ENCODE data around the gene PGC. TPM values are rescaled to one million over a fixed set of nuclear protein-coding genes. Genes with fewer than 3 reads are reported as not detected.

The PGC gene
- total RNA-seq, 4 donors from 2014 or later, result 1.5 TPM; not detected in 3

DNA sequence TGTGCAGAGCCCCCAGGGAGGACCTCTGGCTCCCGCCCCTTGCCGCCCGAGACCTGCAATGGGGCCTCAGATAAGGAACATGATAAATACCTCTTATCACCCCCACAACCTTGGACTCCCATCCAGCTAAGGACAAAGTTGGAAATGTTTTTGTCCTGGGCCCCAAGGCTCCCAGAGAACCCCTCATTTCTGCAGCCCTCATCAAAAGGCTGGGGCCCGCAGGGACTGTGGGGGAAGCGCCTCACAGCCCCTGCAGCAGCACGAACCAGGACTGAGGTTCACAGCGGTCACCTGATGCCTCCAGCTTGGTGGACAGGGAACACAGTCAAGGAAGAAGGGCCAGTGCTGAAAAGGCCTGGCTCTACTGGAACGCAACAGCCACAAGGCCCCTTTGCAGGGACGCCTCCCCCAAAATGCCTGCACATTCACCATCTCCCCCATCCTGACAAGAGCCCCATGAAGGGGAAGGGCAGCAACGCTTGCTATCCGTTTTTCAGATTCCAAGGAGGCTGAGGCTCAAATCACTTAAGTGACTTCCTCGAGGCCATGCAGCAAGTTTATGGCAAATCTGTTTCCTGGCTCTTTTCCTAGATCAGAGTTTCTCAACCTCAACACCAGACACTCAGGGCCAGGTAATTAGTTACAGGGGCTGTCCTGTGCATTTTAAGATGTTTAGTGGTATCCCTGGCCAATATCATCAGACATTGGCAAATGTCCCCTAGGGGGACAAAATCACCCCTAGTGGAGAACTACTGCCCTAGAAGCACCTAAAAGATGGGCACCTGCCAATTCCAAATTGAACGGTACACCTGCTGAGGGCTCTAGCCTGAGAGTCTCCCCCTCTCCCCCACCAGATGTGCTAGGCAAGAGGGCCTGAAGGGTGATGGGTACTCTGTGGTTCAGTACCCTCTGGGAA is 22.4 kb downstream of the PGC start:
- Histone ChIP-seq H3K4me1 (peaks cover 32 to 58% (median 46%) of the 10 kb centered on the region in 4 donors), H3K27ac (peak overlapping the region in 3 of 4 donors; percentile 11 to 61 (median 58)), H3K4me3 (no peak overlapping the region), H3K9me3 (no peaks in the 10 kb centered on the region), H3K36me3 (no peaks in the 10 kb centered on the region), H3K27me3 (no peaks in the 10 kb centered on the region)
- DNase-seq, result no peak
- intact Hi-C loops (cut with DNase I; ENCODE audit: low total_unique reads) (no loop called here), in situ Hi-C loops (cut with MboI; ENCODE audit: low pct_ligation_motif_present in 1 of 4, low pct_unique_long_range_greater_than_20kb in 1 of 4, low sequenced_read_pairs in 3 of 4) (no loop called here)
- 76% methylated on average over 13 of the region's 13 CpGs; no CpG with 5 or more reads in 1 of the 2 donors for WGBS, 2 donors (ENCODE audit: low coverage in 1 of 2)
- TF ChIP-seq EP300 (IDR thresholded peaks at IDR 0.05; ENCODE audit: low read depth) (no peak), POLR2AphosphoS5 (IDR thresholded peaks at IDR 0.05) (no peak), POLR2A (IDR thresholded peaks at IDR 0.05) (no peak)
- TF ChIP-seq, protein P1, sequence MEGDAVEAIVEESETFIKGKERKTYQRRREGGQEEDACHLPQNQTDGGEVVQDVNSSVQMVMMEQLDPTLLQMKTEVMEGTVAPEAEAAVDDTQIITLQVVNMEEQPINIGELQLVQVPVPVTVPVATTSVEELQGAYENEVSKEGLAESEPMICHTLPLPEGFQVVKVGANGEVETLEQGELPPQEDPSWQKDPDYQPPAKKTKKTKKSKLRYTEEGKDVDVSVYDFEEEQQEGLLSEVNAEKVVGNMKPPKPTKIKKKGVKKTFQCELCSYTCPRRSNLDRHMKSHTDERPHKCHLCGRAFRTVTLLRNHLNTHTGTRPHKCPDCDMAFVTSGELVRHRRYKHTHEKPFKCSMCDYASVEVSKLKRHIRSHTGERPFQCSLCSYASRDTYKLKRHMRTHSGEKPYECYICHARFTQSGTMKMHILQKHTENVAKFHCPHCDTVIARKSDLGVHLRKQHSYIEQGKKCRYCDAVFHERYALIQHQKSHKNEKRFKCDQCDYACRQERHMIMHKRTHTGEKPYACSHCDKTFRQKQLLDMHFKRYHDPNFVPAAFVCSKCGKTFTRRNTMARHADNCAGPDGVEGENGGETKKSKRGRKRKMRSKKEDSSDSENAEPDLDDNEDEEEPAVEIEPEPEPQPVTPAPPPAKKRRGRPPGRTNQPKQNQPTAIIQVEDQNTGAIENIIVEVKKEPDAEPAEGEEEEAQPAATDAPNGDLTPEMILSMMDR (IDR thresholded peaks at IDR 0.05), result no peak

GRCh38 chr6:41724228-41724580 is 23.0 kb downstream of the PGC start:
- Histone ChIP-seq H3K27ac (peak overlapping the region in 3 of 4 donors; percentile 11 to 61 (median 58)), H3K4me1 (peaks cover 30 to 58% (median 43%) of the 10 kb centered on the region in 4 donors), H3K9me3 (no peaks in the 10 kb centered on the region), H3K36me3 (no peaks in the 10 kb centered on the region), H3K27me3 (no peaks in the 10 kb centered on the region), H3K4me3 (no peak overlapping the region)
- TF ChIP-seq POLR2AphosphoS5 (IDR thresholded peaks at IDR 0.05) (no peak), POLR2A (IDR thresholded peaks at IDR 0.05) (no peak), EP300 (IDR thresholded peaks at IDR 0.05; ENCODE audit: low read depth) (no peak)
- TF ChIP-seq, protein P1 (IDR thresholded peaks at IDR 0.05), result no peak
- intact Hi-C loops (cut with DNase I; ENCODE audit: low total_unique reads) (no loop called here), in situ Hi-C loops (cut with MboI; ENCODE audit: low pct_ligation_motif_present in 1 of 4, low pct_unique_long_range_greater_than_20kb in 1 of 4, low sequenced_read_pairs in 3 of 4) (no loop called here)
- 67 to 80% methylated on average over 3 to 7 of the region's 7 CpGs for WGBS, 2 donors (ENCODE audit: low coverage in 1 of 2)
- DNase-seq, result peak; percentile 14

GRCh38 chr6:41723530-41724227 is 23.5 kb downstream of the PGC start:
- WGBS, 2 donors (ENCODE audit: low coverage in 1 of 2), result 72% methylated on average over 21 of the region's 21 CpGs; no CpG with 5 or more reads in 1 of the 2 donors
- Histone ChIP-seq H3K27me3 (no peaks in the 10 kb centered on the region), H3K9me3 (no peaks in the 10 kb centered on the region), H3K4me1 (peaks cover 30 to 58% (median 39%) of the 10 kb centered on the region in 4 donors), H3K27ac (peak overlapping the region; percentile 11 to 61 (median 48)), H3K4me3 (no peak overlapping the region), H3K36me3 (no peaks in the 10 kb centered on the region)
- in situ Hi-C loops (cut with MboI; ENCODE audit: low pct_ligation_motif_present in 1 of 4, low pct_unique_long_range_greater_than_20kb in 1 of 4, low sequenced_read_pairs in 3 of 4) (no loop called here), intact Hi-C loops (cut with DNase I; ENCODE audit: low total_unique reads) (no loop called here)
- DNase-seq, result peak; percentile 70
- TF ChIP-seq EP300 (IDR thresholded peaks at IDR 0.05; ENCODE audit: low read depth) (no peak), POLR2A (IDR thresholded peaks at IDR 0.05) (peak; percentile 28), POLR2AphosphoS5 (IDR thresholded peaks at IDR 0.05) (peak in 1 of 3 donors; percentile 49)
- TF ChIP-seq, protein P1 (IDR thresholded peaks at IDR 0.05), result no peak

DNA sequence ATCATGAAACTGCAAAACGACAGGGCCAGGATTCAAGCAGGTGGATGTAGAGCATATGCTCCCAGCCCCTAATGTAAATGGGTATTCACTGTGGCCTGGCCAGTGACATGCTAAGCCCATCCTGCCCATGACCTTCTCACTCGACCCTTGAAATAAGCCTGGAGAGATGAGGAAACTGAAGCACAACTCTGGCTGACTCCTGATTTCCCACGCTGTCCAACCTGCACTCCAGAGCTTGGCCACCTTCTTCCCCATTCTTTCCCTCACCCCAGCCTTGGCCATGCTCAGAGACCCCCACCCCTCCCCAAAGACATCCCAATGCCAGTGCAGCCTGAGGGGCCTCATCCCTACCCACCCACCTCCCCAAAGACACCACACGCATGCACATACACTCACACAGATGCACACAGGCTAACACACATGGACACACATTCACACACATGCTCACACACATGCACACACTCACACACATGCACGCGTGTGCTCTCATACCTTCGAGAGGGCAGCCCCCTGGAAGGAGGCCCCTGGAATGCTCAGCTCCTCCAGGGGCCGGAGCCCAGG is 24.1 kb downstream of the PGC start:
- H3K27me3 ChIP-seq, result no peaks in the 10 kb centered on the region
- 71 to 88% methylated on average over 1 to 8 of the region's 8 CpGs for WGBS, 2 donors (ENCODE audit: low coverage in 1 of 2)
- no peaks in the 10 kb centered on the region for H3K36me3 ChIP-seq
- in situ Hi-C loops (cut with MboI; ENCODE audit: low pct_ligation_motif_present in 1 of 4, low pct_unique_long_range_greater_than_20kb in 1 of 4, low sequenced_read_pairs in 3 of 4), result no loop called here
- TF ChIP-seq EP300 (IDR thresholded peaks at IDR 0.05; ENCODE audit: low read depth), result no peak
- TF ChIP-seq, protein P1 (IDR thresholded peaks at IDR 0.05), result no peak
- TF ChIP-seq POLR2A (IDR thresholded peaks at IDR 0.05), result no peak
- no peak for TF ChIP-seq POLR2AphosphoS5 (IDR thresholded peaks at IDR 0.05)
- H3K9me3 ChIP-seq, result no peaks in the 10 kb centered on the region
- peaks cover 24 to 56% (median 34%) of the 10 kb centered on the region in 4 donors for H3K4me1 ChIP-seq
- no peak overlapping the region for H3K4me3 ChIP-seq
- peak overlapping the region in 2 of 4 donors; percentile 58 to 61 for H3K27ac ChIP-seq
- intact Hi-C loops (cut with DNase I; ENCODE audit: low total_unique reads), result no loop called here
- DNase-seq, result no peak
